IMR-90 (cell line): ENCODE measurements around the gene PUM2. TPM values are rescaled to one million over a fixed set of nuclear protein-coding genes. Genes with fewer than 3 reads are reported as not detected.

Experiments
- ATAC-seq: fragments of 200-7000 bp; cut with Tn5 transposase; 2 replicates; pipeline ENCODE4 v1.9.1; 2020; ENCODE audit warnings: low read depth, mild to moderate bottlenecking, moderate library complexity
- BruUV-seq: library from RNA; stranded (reverse); fragments of 400-500 nt; replicated peaks from 2 replicates; lab custom pipeline; 2021; lab: Mats Ljungman, UMichigan
- CTCF ChIA-PET: fragments of 300-600 bp; formaldehyde crosslinking; extraction: SDS; loops from one replicate; lab custom pipeline; 2021; ENCODE audit warnings: antibody characterized with exemption; lab: Yijun Ruan, JAX
- POLR2A ChIA-PET: fragments of 300-600 bp; sonication (Branson Sonifier 250); formaldehyde crosslinking; loops from one replicate; lab custom pipeline; 2022; ENCODE audit warnings: antibody characterized with exemption; ENCODE audit not compliant: unreplicated experiment; lab: Charles Lee
- DNase-seq: peaks from one replicate; pipeline ENCODE4 v3.0.0; 2013
- H2AFZ ChIP-seq: replicated peaks from 2 replicates; pipeline ENCODE3; 2013; ENCODE audit warnings: low read length, mild to moderate bottlenecking; ENCODE audit not compliant: poor library complexity
- H2AK5ac ChIP-seq: 2 replicates; pipeline ENCODE4 v1.6.1; 2013; ENCODE audit warnings: low read depth, low read length, inconsistent platforms
- H2AK9ac ChIP-seq: replicated peaks from 2 replicates; pipeline ENCODE3; 2013; ENCODE audit warnings: mild to moderate bottlenecking, low read depth, low read length, moderate library complexity; ENCODE audit not compliant: poor library complexity
- H2BK120ac ChIP-seq: 2 replicates; pipeline ENCODE4 v1.6.1; 2013; ENCODE audit warnings: low read depth, low read length, inconsistent platforms
- H2BK15ac ChIP-seq: 3 replicates; pipeline ENCODE4 v1.6.1; 2013; ENCODE audit warnings: low read depth, low read length, inconsistent platforms
- H2BK20ac ChIP-seq: 2 replicates; pipeline ENCODE4 v1.6.1; 2013; ENCODE audit warnings: low read depth, mild to moderate bottlenecking, inconsistent platforms, low read length, moderate library complexity
- H2BK5ac ChIP-seq: 2 replicates; pipeline ENCODE4 v1.6.1; 2013; ENCODE audit warnings: mild to moderate bottlenecking, low read depth, low read length, inconsistent platforms; ENCODE audit not compliant: poor library complexity, severe bottlenecking
- H3K14ac ChIP-seq: replicated peaks from 2 replicates; pipeline ENCODE4 v1.6.1; 2013; ENCODE audit warnings: low read depth, low read length, inconsistent platforms
- H3K18ac ChIP-seq: 2 replicates; pipeline ENCODE4 v1.6.1; 2013; ENCODE audit warnings: low read depth, low read length, control low read depth
- H3K23ac ChIP-seq: 2 replicates; pipeline ENCODE4 v1.6.1; 2013; ENCODE audit warnings: low read depth, low read length, inconsistent platforms
- H3K27ac ChIP-seq: 2 replicates; pipeline ENCODE4 v1.5.1; 2013; ENCODE audit warnings: mild to moderate bottlenecking, control low read depth, low read length; ENCODE audit not compliant: insufficient read depth
- H3K27me3 ChIP-seq: 2 replicates; pipeline ENCODE4 v1.6.1; 2013; ENCODE audit warnings: low read length; ENCODE audit not compliant: control insufficient read depth, insufficient read depth
- H3K36me3 ChIP-seq: 2 replicates; pipeline ENCODE4 v1.6.1; 2013; ENCODE audit warnings: low read length, mixed read lengths; ENCODE audit not compliant: control insufficient read depth, insufficient read depth
- H3K4ac ChIP-seq: 2 replicates; pipeline ENCODE4 v1.6.1; 2013; ENCODE audit warnings: low read depth, low read length, inconsistent platforms
- H3K4me1 ChIP-seq: 2 replicates; pipeline ENCODE4 v1.6.1; 2013; ENCODE audit warnings: low read length, mixed read lengths; ENCODE audit not compliant: control insufficient read depth, insufficient read depth
- H3K4me2 ChIP-seq: 2 replicates; pipeline ENCODE4 v1.6.1; 2013; ENCODE audit warnings: low read depth, mild to moderate bottlenecking, control low read depth, low read length, moderate library complexity
- H3K4me3 ChIP-seq: 2 replicates; pipeline ENCODE4 v1.5.1; 2013; ENCODE audit warnings: low read depth, mild to moderate bottlenecking, control low read depth, low read length, moderate library complexity; ENCODE audit not compliant: insufficient read depth
- H3K56ac ChIP-seq: 2 replicates; pipeline ENCODE4 v1.6.1; 2013; ENCODE audit warnings: low read length, inconsistent platforms; ENCODE audit not compliant: insufficient read depth; ENCODE audit errors: extremely low read depth
- H3K79me1 ChIP-seq, 2 experiments: 2 replicates each; pipeline ENCODE4 v1.6.1; 2013; ENCODE audit warnings: low read length in 2 of 2, inconsistent platforms in 1 of 2, low read depth in 1 of 2
- H3K9ac ChIP-seq: 2 replicates; pipeline ENCODE4 v1.6.1; 2013; ENCODE audit warnings: low read depth, low read length, control low read depth
- H3K9me1 ChIP-seq: 2 replicates; pipeline ENCODE4 v1.6.1; 2013; ENCODE audit warnings: low read length, inconsistent platforms; ENCODE audit not compliant: insufficient read depth
- H3K9me3 ChIP-seq: 2 replicates; pipeline ENCODE4 v1.6.1; 2013; ENCODE audit warnings: low read length; ENCODE audit not compliant: control insufficient read depth, insufficient read depth
- H4K20me1 ChIP-seq: 2 replicates; pipeline ENCODE4 v1.6.1; 2013; ENCODE audit warnings: low read length, inconsistent platforms; ENCODE audit not compliant: insufficient read depth
- H4K5ac ChIP-seq: 2 replicates; pipeline ENCODE4 v1.6.1; 2013; ENCODE audit warnings: mild to moderate bottlenecking, low read depth, low read length, control low read depth
- H4K8ac ChIP-seq, 2 experiments: 2 replicates each; pipeline ENCODE4 v1.6.1; 2013; ENCODE audit warnings: low read depth in 2 of 2, low read length in 2 of 2, control low read depth in 1 of 2, inconsistent platforms in 1 of 2
- H4K91ac ChIP-seq: 2 replicates; pipeline ENCODE4 v1.6.1; 2013; ENCODE audit warnings: low read depth, low read length, inconsistent platforms; ENCODE audit not compliant: insufficient read depth
- BHLHE40 ChIP-seq: fragments of 150-350 bp; IDR thresholded peaks from 2 replicates; pipeline ENCODE4 v1.6.1; 2016; ENCODE audit warnings: mild to moderate bottlenecking, low read depth, low read length
- MAZ ChIP-seq: IDR thresholded peaks from 2 replicates; pipeline ENCODE4 v1.6.1; 2012; ENCODE audit warnings: low read depth, mild to moderate bottlenecking, low read length, improper control_type of control experiment, moderate library complexity, borderline replicate concordance
- SMC3 ChIP-seq: fragments of 150-350 bp; IDR thresholded peaks from 2 replicates; pipeline ENCODE4 v1.6.1; 2016; ENCODE audit warnings: low read depth, mild to moderate bottlenecking, antibody characterized with exemption, low read length, moderate library complexity
- WGBS, 2 experiments: methylation state at CpG; one replicate each; pipeline versions ENCODE4 v1.1.5 to v1.1.7; 2013; ENCODE audit warnings: missing lambda C conversion rate in 2 of 2; ENCODE audit not compliant: insufficient read length in 1 of 2; ENCODE audit errors: extremely low coverage in 2 of 2; 5-methylcytosine and 5-hydroxymethylcytosine counted together
- dilution Hi-C: fragments of 300-500 bp; cut with HindIII; formaldehyde crosslinking; loops from one replicate; pipeline ENCODE4 v1.14.3; 2018; ENCODE audit warnings: low sequenced_read_pairs; ENCODE audit not compliant: unreplicated experiment
- in situ Hi-C: fragments of 300-500 bp; cut with MboI; formaldehyde crosslinking; loops from 3 replicates; pipeline ENCODE4 v1.14.3; 2019; ENCODE audit warnings: low sequenced_read_pairs, inconsistent platforms, mixed read lengths
- intact Hi-C: fragments of 100-400 bp; cut with micrococcal nuclease; formaldehyde crosslinking; loops from 2 replicates; pipeline ENCODE4 v1.10.0; 2022
- polyA plus RNA-seq, 3 experiments: library from polyadenylated mRNA; depleted of rRNA; stranded (reverse); fragments of >200 nt; gene quantifications; 2 replicates each; pipeline ENCODE4 v1.2.3, GENCODE V29; 2012; ENCODE audit warnings: low replicate concordance in 1 of 3
- total RNA-seq: library from RNA; depleted of rRNA; stranded (reverse); fragments of >200 nt; gene quantifications from 2 replicates; pipeline ENCODE4 v1.2.3, GENCODE V29; 2012

PUM2 gene
- total and polyA plus RNA-seq, 2 of the 4 experiments (the other 2 are of a cell fraction): 18.8 to 38.4 TPM

- Histone ChIP-seq H3K36me3 (no peaks in the 10 kb centered on the region), H4K5ac (no peak overlapping the region), H2AK9ac (no peak overlapping the region), H3K79me1 (no peaks in the 10 kb centered on the region), H3K4ac (no peak overlapping the region), H3K27me3 (no peaks in the 10 kb centered on the region), H3K4me2 (peak overlapping the region; percentile 50; the same call in 1 of the 2 replicates), H3K27ac (no peak overlapping the region), H3K4me1 (peaks cover 5% of the 10 kb centered on the region), H4K20me1 (no peaks in the 10 kb centered on the region), H2BK5ac (no peak overlapping the region), H4K8ac (no peak overlapping the region; a peak in 1 of 4 replicates), H2AFZ (peak overlapping the region; percentile 9), H3K9me1 (no peaks in the 10 kb centered on the region), H3K23ac (no peak overlapping the region), H2BK20ac (no peak overlapping the region), H3K9ac (no peak overlapping the region), H3K18ac (no peak overlapping the region), H3K4me3 (no peak overlapping the region), H3K56ac (no peak overlapping the region), H2AK5ac (no peak overlapping the region), H4K91ac (no peak overlapping the region), H3K9me3 (no peaks in the 10 kb centered on the region), H2BK120ac (no peak overlapping the region), H2BK15ac (no peak overlapping the region), H3K14ac (no peak overlapping the region)
- POLR2A ChIA-PET: interaction anchor here (0.7 kb wide), 1 partner anchor 13 kb away, joined by 3 read pairs; no protein-coding TSS in a partner anchor
- CTCF ChIA-PET: interaction anchor here (1.7 kb wide), 1 partner anchor 12 kb away, joined by 3 read pairs; no protein-coding TSS in a partner anchor
- ATAC-seq (peak; percentile 49), DNase-seq (no peak)
- dilution Hi-C loops: no loop called here
- TF ChIP-seq BHLHE40 (no peak), SMC3 (no peak), MAZ (no peak)
- no CpG with 5 or more reads among the region's 4 CpGs for WGBS, 2 experiments
- intact Hi-C loops: no loop called here
- in situ Hi-C loops: no loop called here
- BruUV-seq: no TSS peak
Measured at GRCh38 chr2:20371323-20372025, 20.8 kb upstream of the PUM2 start.
